GM18517 (cell line): ENCODE measurements around the gene CRYBA1.

ENCODE experiments used
- ATAC-seq: cut with Tn5 transposase; IDR thresholded peaks from one replicate; pipeline ENCODE4 v1.9.1; 2021; ENCODE audit warnings: mild to moderate bottlenecking, moderate library complexity; ENCODE audit not compliant: unreplicated experiment

Gene CRYBA1

DNA sequence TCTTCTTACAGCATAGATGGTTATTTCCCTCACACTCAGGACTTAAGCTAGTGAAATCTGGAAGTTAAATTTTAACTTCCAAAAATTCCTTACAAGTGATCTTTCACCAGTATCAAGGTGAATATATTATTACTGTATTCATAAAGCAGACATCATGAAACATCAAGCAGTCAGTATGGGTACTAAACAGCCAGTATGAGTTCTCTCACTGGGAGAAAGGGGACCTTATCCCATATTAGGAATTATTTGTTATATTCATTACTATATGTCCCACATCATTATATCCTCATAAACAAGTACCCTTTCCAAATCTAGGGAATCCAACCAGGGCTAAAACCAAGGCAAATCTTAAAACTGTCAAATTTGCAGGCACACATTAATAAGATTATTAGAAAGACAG, 32.0 kb downstream of the CRYBA1 start:
- ATAC-seq, result no peak

DNA sequence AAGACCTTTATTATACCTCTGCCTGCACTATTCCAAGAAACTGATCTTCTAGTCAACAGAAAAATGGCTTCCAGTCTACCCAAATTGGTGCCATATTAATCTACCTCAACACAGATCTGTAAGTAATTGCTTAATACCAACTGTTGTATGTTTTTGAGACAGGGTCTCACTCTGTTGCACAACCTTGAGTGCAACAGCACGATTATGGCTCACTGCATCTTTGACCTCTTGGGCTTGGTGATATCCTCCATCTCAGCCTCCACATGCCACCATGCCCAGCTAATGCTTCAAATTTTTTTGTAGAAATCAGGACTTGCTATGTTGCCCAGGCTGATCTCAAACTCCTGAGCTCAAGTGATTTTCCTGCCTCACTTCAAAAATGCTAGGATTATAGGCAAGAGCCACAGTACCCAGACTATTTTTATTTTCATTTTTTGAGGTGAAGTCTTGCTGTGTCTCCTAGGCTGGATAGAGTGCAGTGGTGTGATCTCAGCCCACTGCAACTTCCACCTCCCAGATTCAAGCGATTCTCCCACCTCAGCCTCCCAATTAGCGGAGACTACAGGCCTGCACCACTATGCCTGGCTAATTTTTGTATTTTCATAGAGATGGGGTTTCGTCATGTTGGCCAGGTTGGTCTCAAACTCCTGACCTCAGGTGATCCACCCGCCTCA, 32.9 kb downstream of the CRYBA1 start:
- ATAC-seq, result no peak

DNA sequence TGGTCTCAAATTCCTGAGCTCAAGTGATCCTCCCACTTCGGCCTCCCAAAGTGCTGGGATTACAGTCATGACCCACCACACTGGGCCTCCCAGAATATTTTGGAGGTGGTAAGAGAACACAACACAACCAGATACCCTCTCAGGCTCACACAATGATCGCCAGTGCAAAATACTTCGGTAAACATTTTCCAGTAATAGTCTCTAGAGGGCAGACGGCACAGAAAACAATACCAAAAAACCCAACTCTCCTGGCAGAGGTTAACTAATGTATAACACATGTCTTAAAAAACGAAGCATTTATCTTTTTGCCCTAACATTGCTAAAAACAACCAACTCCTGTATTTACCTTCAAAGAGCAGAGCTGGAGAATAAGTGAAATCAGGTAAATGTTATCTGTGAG, 36.8 kb downstream of the CRYBA1 start:
- ATAC-seq, result no peak

DNA sequence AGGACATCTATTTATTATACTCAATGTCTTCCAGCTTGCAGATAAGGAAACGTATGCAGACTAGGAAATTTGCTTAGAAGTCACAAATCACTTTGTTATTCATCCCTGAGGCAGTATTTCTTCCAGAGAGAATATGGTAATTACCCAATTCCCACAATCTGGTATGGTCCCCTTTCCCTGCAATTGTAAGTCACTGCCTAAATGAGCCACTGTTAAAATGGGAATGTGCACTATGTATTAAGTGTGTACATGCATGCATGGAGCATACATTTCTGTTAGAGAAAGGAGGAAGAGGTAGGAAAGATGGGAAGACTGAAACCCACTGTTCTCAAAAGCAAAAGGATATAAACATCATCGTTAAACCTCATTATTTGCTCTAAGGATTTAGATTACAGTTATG, 37.3 kb downstream of the CRYBA1 start:
- no peak for ATAC-seq

DNA sequence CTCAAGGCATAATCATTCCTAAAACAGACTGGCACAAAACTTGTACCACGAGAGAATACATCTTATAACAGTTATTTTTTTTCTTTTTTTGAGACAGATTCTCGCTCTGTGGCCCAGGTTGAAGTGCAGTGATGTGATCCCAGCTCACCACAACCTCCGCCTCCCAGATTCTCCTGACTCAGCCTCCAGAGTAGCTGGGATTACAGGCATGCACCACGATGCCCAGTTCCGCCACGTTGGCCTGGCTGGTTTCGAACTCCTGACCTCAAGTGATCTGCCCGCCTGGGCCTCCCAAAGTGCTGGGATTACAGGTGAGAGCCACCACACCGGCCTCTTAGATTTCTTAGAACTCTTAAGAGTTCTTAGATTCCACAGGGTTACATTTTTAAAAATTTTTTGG, 43.2 kb downstream of the CRYBA1 start:
- no peak for ATAC-seq

DNA sequence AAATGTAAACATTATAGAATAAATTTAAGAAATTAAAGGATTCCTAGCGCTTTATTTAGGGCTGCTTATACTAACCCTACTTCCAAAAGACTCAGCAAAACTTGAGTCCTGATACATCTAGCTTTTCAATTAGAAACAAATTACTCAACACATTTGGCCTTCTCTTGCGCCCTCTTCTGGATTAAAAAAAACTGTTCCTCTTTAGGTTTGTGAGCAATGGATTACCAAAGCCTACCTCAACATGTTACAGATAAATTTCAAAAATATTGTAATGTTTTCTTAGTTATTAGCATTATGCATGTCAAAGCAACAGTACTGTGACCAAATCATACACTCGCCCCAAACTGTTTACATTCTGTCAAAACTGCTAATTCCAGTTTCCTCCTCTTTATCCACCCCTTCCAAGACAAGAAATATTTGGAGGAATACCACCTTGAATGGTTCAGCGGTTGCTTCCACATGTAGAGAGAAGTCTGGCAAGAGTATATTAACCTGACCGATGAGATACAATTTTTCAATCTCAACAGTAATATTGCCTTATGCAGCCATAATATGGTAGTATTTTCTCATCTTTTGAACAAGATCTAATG, 44.6 kb downstream of the CRYBA1 start:
- no peak for ATAC-seq

DNA sequence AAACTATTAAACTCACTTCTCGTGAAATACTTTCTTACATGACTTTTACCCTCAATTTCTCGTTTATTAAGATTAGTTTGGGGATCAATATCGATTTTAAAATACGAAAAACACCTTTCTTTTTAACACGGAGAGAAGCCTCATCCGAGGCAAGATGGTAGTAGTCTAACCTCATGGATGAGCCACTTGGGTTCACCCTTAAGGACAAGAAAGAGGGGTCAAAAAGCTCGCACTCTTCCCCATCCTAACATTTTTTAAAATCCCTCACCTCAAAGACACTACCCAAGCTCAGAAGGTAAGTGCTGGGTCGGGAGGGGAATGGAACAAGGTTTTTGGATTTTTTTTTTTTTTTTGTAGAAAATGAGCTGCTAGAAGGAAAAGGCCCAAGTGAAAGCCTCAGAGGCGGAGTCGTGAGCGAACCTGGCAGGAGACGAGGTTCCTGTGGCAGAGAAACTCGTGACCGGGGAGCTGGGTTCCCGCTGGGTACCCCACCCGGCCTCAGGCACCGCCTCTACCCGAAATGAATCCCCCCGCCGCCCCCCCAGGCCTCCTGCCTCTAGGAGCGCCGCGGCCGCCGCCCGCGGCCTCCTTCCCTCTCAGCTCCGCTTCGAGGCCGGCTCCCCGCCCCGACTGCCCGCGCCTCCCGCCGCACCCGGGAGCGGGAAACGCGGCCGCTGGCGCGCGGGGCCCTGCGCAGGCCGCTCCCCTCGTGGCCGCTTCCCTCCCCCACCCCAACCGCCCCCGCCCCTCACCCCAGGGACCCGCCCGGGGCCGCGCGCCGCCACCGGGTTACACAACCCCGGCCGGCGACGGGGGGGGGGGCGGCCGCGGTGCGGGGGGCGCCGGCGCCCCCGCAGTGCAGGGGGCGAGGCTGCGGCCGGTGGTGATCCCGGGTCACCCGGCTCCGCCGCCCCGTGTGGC, 45.7 kb downstream of the CRYBA1 start:
- no peak for ATAC-seq

DNA sequence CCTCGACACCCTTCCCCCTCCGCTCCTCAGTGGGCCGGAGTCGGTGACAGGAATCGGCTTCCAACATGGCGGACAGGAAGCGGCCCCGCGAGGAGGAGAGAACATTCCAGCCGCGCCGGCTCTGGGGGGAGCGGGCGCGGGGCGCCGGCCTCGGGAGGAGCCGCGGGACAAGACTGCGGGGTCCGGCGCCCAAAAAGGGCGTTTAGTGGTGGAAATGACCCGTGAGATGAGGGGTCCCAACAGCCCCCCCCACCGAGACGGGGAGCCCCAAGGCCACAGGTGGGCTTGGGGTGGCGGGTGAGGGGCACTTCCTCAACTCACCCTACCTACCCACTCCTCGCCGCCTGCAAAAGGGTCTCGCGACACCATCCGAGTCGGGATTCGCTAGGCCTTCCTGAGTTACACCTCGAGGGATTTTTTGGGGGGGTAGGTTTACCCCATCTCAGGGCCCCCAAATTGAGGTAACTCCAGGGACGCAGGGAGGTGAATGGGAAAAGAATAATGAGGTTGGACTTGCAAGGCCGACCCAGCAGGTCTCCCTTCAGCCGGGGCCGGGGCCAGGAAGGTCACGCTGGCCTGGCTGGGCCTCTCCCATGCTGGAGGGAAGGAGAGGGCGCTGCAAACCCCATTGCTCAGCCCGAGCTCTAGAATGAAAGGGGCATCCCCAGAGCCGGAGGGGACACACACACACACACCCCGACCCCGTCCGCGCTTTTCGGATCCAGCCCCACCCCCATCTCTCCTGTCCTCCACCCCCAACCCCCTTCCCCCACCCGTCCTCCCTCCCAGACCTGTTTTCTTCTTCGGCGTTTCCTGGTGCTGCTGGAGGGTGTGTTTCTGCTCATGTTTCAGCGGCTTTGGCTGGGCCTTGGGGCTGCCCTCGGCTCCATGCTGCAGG, 46.6 kb downstream of the CRYBA1 start:
- ATAC-seq, result no peak

DNA sequence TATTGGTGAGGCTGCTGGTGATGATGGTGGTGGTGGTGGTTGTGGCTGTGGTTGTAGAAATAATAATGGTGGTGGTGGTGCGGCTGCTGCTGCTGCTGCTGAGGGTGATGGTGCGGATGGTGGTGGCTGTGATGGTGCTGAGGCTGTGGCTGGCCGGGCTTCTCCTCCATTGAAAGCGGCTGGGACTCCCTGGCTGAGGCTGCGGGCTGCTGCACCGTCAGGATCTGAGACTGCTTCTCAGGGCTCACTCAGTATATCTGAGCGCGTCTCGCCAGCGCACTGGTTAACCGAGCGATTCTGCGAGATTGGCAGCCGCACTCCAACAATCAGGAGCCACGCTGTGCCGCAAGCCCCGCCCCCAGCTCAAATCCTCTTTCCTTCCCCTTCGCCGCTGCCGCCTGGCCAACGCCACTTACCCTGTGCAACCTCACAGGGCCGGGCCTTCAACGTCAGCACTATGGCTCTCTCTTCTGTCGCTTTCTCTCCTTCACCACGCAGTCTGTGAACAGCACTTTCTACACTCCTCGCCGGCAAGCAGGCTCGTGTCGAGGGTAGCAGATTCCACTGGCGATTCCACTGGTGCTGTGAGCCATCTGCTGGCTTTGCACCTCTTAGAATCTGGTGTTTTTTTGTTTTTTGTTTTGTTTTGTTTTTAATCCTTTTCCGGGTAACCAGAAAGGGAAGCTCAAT, 47.4 kb downstream of the CRYBA1 start, which contains the start of gene NUFIP2:
Gene NUFIP2, minus strand, starts transcription at position 259 of the 690 bp plus-strand sequence. Its CDS starts 89 bp downstream, at position 170.
- peak; percentile 86 for ATAC-seq

DNA sequence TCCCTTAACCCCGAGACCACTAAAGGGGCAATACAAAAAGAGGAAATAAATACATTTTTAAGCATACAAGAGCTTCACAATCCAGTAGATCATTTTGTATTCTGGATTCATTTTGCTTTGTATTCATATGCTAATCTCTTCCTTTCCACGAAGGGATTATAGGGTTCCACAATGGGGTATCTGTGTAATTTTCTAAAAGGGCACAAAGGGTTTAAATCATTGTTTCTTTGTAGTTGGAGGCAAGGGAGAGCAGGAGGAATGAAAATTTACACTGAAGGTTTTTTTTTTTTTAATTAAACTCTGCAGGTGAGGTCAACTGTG, 47.9 kb downstream of the CRYBA1 start:
- ATAC-seq, result no peak

DNA sequence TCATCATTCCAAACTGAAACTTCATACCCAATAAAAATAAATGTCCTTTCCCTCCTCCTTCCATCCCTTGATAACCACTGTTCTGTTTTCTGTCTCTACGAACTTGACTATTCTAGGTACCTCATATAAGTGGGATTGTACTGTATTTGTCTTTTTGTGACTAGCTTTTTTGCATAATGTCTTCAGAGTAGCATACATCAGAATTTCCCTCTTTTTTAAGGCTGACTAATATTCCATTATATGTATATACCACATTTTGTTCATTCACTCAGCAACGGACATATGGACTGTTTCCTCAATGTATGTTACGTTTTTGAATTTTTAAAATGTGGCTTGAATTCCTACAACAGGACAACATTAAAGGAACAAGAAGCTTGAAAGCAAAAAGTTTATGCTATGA, 48.8 kb downstream of the CRYBA1 start:
- no peak for ATAC-seq

DNA sequence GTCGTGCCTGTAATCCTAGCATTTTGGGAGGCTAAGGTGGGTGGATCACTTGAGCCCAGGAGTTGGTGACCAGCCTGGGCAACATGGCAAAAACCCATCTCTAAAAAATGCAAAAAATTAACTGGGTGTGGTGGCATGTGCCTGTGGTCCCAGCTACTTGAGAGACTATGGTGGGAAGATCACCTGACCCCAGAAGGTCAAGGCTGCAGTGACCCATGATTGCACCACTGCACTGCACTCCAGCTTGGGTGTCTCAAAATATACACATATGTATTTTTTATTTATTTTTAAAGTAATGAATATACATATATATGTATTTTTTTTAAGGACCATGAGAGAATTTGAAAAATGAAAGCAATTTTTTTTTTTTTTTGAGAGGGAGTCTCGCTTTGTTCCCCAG, 52.4 kb downstream of the CRYBA1 start:
- ATAC-seq, result no peak

DNA sequence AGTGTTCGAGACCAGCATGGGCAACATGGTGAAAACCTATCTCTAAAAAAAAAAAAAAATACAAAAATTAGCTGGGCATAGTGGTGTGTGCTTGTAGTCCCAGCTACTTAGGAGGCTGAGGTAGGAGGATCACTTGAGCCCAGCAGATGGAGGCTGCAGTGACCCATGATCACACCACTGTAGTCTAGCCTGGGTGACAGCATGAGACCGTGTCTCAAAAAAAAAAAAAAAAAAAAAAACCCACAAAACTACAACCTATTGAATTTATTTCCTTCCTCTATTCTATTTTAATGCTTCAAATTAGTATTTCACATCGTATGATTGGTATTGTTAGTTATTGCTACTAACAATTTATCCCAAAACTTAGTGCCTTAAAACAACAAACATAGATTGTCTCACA, 56.7 kb downstream of the CRYBA1 start:
- no peak for ATAC-seq
